ENCODE measurements around the gene ATAT1. TPM values are rescaled to one million over a fixed set of nuclear protein-coding genes. Genes with fewer than 3 reads are reported as not detected.
"Not testable (repeated sequence)": the region's sequence is repeated elsewhere in the genome, so short reads cannot be mapped to it uniquely, and the experiment has no call there.

ATAT1 gene
- polyA plus RNA-seq, 5 donors, result 53.8 to 77.1 (median 63.6) TPM

- DNase-seq, result peak; percentile 50 to 57
Measured at GRCh38 chr6:30647242-30648116, 20.8 kb downstream of the ATAT1 start.

GRCh38 chr6:30651143-30651542 lies 24.5 kb downstream of the ATAT1 start:
- no peak for DNase-seq

- DNase-seq, result no peak
Measured at GRCh38 chr6:30654798-30655742, 28.4 kb downstream of the ATAT1 start.

- DNase-seq, result no peak
Measured at GRCh38 chr6:30655743-30656094, 29.0 kb downstream of the ATAT1 start.

DNA sequence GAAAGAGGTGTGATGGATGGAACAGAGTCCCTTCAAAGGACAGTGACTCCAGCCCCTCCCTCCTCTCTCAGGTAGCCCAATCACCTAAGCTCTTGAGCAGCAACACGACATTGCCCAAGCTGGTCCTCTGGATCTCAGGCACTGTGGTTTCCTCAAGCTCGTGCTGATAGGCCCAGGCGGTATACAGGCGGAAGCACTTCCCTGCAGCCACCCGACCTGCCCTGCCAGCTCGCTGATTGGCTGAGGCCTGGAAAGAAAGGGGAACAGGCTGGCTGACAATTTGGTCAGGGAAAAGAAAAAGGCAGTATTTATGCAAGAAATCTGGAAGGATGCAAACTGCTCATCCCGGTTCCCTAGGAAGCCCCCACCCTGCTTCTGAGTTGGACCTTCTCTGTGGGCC lies 29.8 kb downstream of the ATAT1 start:
- DNase-seq, result no peak

DNA sequence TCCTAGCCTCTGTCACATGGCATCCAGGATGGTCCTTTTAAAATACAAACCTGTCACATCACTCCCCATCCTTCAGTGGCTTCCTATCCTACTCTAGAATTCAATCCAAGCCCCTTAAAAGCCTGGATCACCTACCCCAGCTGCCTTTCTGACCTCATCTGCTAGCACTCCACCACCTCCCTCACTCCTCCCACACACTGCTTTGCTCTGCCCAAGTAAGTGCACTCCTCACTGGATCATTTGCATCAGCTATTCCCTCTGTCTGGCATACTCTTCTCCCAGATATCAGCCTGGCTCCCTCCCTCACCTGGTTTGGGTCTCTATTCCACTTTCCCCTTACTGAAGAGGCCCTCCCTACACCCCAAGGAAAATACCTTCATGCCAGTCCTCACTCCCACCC lies 30.8 kb downstream of the ATAT1 start:
- DNase-seq, result no peak

DNA sequence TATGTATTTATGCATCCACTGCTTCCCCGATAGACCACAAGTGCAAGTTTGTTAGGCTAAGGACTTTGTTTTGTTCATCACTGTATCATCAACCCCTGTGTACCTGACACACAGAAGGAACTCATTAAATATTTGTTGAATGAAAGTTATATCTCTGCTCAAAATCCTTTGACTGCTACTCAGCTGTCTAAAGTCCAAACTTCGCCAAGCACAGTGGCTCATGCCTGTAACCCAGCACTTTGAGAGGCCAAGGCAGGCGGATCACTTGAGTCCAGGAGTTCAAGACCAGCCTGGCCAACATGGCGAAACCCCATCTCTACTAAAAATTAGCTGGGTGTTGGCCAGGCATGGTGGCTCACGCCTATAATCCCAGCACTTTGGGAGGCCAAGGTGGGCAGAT lies 31.2 kb downstream of the ATAT1 start:
- not testable (repeated sequence) for DNase-seq

- no peak for DNase-seq
Measured at GRCh38 chr6:30664994-30665767, 38.5 kb downstream of the ATAT1 start.

DNA sequence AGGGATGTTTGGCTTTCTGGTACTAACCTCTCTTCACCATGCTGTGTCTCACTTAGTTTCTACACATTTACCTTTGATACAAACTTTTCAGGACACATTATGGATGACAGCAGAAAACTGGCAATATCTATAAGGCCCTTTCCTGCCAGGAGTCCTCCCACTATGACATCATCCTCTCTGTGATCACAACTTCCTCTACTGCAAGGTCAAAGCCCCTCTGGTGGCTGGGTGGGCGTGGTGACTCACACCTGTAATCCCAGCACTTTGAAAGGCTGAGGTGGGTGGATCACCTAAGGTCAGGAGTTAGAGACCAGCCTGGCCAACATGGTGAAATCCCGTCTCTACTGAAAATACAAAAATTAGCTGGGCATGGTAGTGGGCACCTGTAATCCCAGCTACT lies 39.6 kb downstream of the ATAT1 start:
- not testable (repeated sequence) for DNase-seq

DNA sequence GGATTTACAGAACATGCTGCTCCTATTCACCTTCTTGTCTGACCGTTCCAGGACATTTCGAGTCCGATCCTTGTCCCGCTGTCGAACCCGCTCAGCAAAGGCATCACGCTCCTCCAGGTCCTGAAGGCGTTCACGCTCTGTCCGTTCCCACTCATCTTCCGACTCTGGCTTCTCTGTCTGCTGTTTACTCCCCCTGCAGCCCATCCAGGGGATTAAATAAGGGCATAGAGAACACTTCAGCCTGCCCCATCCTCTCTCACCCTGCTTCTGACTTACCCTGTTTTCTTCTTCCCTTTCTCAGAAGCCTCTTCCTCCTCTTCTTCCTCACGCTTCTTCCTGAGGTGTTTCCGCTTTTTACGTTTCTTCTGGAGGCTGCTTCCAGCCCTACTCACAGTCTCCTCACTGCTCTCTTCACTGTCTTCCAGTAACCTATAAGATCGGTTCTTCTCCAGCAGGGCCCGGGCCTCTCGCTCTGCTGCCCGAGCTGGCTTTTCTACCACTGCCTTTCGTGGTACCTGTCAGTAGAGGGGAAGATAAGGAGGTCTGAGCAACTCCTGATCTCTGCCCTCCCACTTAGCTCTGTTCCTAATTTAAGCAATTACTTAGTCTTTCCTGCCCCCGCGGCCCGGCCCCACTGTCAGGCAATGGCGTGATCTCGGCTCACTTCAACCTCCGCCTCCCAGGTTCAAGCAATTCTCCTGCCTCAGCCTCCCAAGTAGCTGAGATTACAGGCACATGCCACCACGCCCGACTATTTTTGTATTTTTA lies 44.3 kb downstream of the ATAT1 start:
- no peak for DNase-seq

DNA sequence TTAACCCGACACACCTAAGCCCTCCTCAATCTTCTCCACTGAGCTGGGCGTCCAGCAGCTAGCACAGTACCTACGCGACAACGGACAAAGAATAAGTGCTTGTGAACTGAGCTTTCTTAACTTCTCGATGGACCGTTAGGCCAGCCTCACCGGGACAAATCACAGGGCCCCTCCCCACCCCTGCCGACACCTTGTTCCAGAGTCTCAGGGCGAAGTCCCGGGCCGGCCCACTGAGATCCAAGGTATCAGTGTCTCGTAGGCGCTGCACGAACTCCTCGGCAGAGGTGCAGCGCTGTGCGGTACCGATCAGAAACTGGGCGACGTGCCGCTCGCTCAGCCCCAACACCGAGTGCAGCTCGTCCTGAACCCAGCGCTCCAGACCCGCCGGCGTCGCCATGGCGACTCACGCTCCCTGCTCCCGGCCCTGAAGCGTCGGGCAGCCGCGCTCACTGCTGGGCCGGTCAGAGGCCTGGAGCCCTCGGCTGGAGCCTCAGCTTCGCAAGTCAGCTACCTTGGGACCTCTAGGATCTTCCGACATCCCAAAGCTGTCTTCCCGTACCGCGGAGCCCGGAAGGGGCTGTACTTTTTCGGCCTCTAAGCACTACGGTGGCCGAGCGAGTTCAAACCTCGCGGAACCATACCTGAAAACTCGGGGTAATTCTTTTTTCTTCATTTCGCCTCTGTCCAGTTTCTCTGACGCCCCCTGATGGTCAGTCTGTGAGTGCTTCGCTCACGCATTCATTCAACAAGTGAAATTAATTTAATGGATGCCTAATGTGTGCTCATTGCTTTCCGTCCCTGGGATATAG lies 46.0 kb downstream of the ATAT1 start, which contains the start of gene DHX16:
TSS of gene DHX16 (minus strand) at position 562 of the 809 bp plus-strand sequence. CDS start at position 397, 165 bp downstream.
- peak; percentile 94 to 95 for DNase-seq

- no peak for DNase-seq
Measured at GRCh38 chr6:30676660-30677285, 50.1 kb downstream of the ATAT1 start.

GRCh38 chr6:30678964-30679726 lies 52.5 kb downstream of the ATAT1 start:
- peak; percentile 64 to 68 for DNase-seq

GRCh38 chr6:30679765-30680535 lies 53.3 kb downstream of the ATAT1 start:
- no peak for DNase-seq

DNA sequence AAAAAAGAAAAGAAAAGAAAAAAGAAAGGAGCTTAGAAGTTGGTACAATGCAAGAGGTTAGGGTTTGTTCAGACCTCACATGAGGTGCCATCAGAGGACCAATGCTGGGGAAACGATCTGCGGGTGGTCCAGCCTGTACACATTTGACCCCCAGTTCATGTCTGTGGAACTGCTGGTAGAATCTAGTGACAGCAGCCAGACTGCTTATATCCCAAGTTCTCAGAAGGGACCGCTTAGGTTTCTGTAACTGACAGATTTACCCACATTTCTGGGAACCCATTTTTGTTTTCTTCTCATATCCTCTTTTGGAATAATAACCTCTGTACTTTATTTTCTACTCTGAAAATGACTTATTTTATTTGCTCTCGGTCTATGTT lies 55.1 kb downstream of the ATAT1 start:
- no peak for DNase-seq

- DNase-seq, result peak; percentile 55 to 60
Measured at GRCh38 chr6:30682143-30683117, 55.8 kb downstream of the ATAT1 start.
